Measurements from ENCODE around the gene DPEP1. TPM values are rescaled to one million over a fixed set of nuclear protein-coding genes. Genes with fewer than 3 reads are reported as not detected.
"Not testable (repeated sequence)": the region's sequence is repeated elsewhere in the genome, so short reads cannot be mapped to it uniquely, and the experiment has no call there.

DPEP1 gene
- total and polyA plus RNA-seq, 2 experiments from 2014 or later: not detected

GRCh38 chr16:89660146-89660545 lies 46.7 kb downstream of the DPEP1 start:
- no peak overlapping the region for H3K27ac ChIP-seq
- no peak overlapping the region for H3K4me3 ChIP-seq
- WGBS, 2 experiments (ENCODE audit: low coverage in 1 of 2, low lambda C conversion rate in 2 of 2, missing lambda C conversion rate in 2 of 2): 94 to 96% methylated on average over 7 of the region's 7 CpGs
- H4K20me1 ChIP-seq (ENCODE audit: insufficient read depth): no peaks in the 10 kb centered on the region
- H3K9ac ChIP-seq: no peak overlapping the region
- H3K79me2 ChIP-seq (ENCODE audit: insufficient read depth): peaks cover 52% of the 10 kb centered on the region
- no peaks in the 10 kb centered on the region for H3K36me3 ChIP-seq (ENCODE audit: low read depth)
- no peak overlapping the region for H2AFZ ChIP-seq
- TF ChIP-seq EZH2phosphoT487 (IDR thresholded peaks at IDR 0.05; ENCODE audit: insufficient read depth, low read depth): no peak
- TF ChIP-seq EZH2 (IDR thresholded peaks at IDR 0.05; ENCODE audit: insufficient read depth, poor library complexity, severe bottlenecking): no peak
- H3F3A ChIP-seq (ENCODE audit: insufficient read depth): no peaks in the 10 kb centered on the region
- in situ Hi-C loops (cut with MboI): no loop called here
- no peak for DNase-seq
- H3K4me1 ChIP-seq (ENCODE audit: insufficient read depth): peaks cover 7% of the 10 kb centered on the region
- no peaks in the 10 kb centered on the region for H3K9me2 ChIP-seq (ENCODE audit: insufficient read depth)
- H3K4me2 ChIP-seq (ENCODE audit: unreplicated experiment): no peak overlapping the region
- H3K9me3 ChIP-seq (ENCODE audit: low read depth): no peaks in the 10 kb centered on the region
- no peaks in the 10 kb centered on the region for H3K27me3 ChIP-seq (replicated peaks; ENCODE audit: insufficient read depth)

- Histone ChIP-seq H3K27ac (no peak overlapping the region), H3K4me1 (ENCODE audit: insufficient read depth) (peaks cover 7% of the 10 kb centered on the region), H3K9me3 (ENCODE audit: low read depth) (no peaks in the 10 kb centered on the region), H3K36me3 (ENCODE audit: low read depth) (no peaks in the 10 kb centered on the region), H3K9ac (no peak overlapping the region), H3K79me2 (ENCODE audit: insufficient read depth) (peaks cover 42% of the 10 kb centered on the region), H3K4me2 (ENCODE audit: unreplicated experiment) (no peak overlapping the region), H3K27me3 (replicated peaks; ENCODE audit: insufficient read depth) (no peaks in the 10 kb centered on the region), H4K20me1 (ENCODE audit: insufficient read depth) (no peaks in the 10 kb centered on the region), H3K4me3 (no peak overlapping the region), H2AFZ (no peak overlapping the region), H3K9me2 (ENCODE audit: insufficient read depth) (no peaks in the 10 kb centered on the region), H3F3A (ENCODE audit: insufficient read depth) (no peaks in the 10 kb centered on the region)
- no peak for DNase-seq
- in situ Hi-C loops (cut with MboI): no loop called here
- 84 to 85% methylated on average over 9 of the region's 9 CpGs for WGBS, 2 experiments (ENCODE audit: low coverage in 1 of 2, low lambda C conversion rate in 2 of 2, missing lambda C conversion rate in 2 of 2)
- TF ChIP-seq EZH2 (IDR thresholded peaks at IDR 0.05; ENCODE audit: insufficient read depth, poor library complexity, severe bottlenecking) (no peak), EZH2phosphoT487 (IDR thresholded peaks at IDR 0.05; ENCODE audit: insufficient read depth, low read depth) (no peak)
Observed at GRCh38 chr16:89661215-89661614, 47.8 kb downstream of the DPEP1 start.

GRCh38 chr16:89664238-89664637 lies 50.8 kb downstream of the DPEP1 start:
- H4K20me1 ChIP-seq (ENCODE audit: insufficient read depth); in situ Hi-C loops (cut with MboI); H2AFZ ChIP-seq; H3K9me3 ChIP-seq (ENCODE audit: low read depth); H3F3A ChIP-seq (ENCODE audit: insufficient read depth); DNase-seq; H3K4me1 ChIP-seq (ENCODE audit: insufficient read depth); H3K36me3 ChIP-seq (ENCODE audit: low read depth); H3K27me3 ChIP-seq (replicated peaks; ENCODE audit: insufficient read depth); H3K27ac ChIP-seq; H3K4me2 ChIP-seq (ENCODE audit: unreplicated experiment); H3K4me3 ChIP-seq; H3K9me2 ChIP-seq (ENCODE audit: insufficient read depth); H3K9ac ChIP-seq: not testable (repeated sequence)
- H3K79me2 ChIP-seq (ENCODE audit: insufficient read depth): peaks cover 16% of the 10 kb centered on the region
- 55 to 56% methylated on average over 11 of the region's 11 CpGs for WGBS, 2 experiments (ENCODE audit: low coverage in 1 of 2, low lambda C conversion rate in 2 of 2, missing lambda C conversion rate in 2 of 2)

- H3K9ac ChIP-seq; H3F3A ChIP-seq (ENCODE audit: insufficient read depth); H3K4me2 ChIP-seq (ENCODE audit: unreplicated experiment); H3K4me1 ChIP-seq (ENCODE audit: insufficient read depth); H3K27ac ChIP-seq; H2AFZ ChIP-seq; H3K9me3 ChIP-seq (ENCODE audit: low read depth); H3K79me2 ChIP-seq (ENCODE audit: insufficient read depth); in situ Hi-C loops (cut with MboI); H3K36me3 ChIP-seq (ENCODE audit: low read depth); H3K27me3 ChIP-seq (replicated peaks; ENCODE audit: insufficient read depth); H3K4me3 ChIP-seq; H4K20me1 ChIP-seq (ENCODE audit: insufficient read depth); H3K9me2 ChIP-seq (ENCODE audit: insufficient read depth): not testable (repeated sequence)
- peak; percentile 60 for DNase-seq
- WGBS, 2 experiments (ENCODE audit: low coverage in 1 of 2, low lambda C conversion rate in 2 of 2, missing lambda C conversion rate in 2 of 2): 58 to 60% methylated on average over 7 of the region's 7 CpGs
Observed at GRCh38 chr16:89667000-89667399, 53.6 kb downstream of the DPEP1 start.

GRCh38 chr16:89667633-89668032 lies 54.2 kb downstream of the DPEP1 start:
- no peak for TF ChIP-seq EZH2phosphoT487 (IDR thresholded peaks at IDR 0.05; ENCODE audit: insufficient read depth, low read depth)
- no peak for TF ChIP-seq EZH2 (IDR thresholded peaks at IDR 0.05; ENCODE audit: insufficient read depth, poor library complexity, severe bottlenecking)
- in situ Hi-C loops (cut with MboI): no loop called here
- no peak overlapping the region for H3K4me3 ChIP-seq
- no peak for DNase-seq
- H3K36me3 ChIP-seq (ENCODE audit: low read depth): no peaks in the 10 kb centered on the region
- H4K20me1 ChIP-seq (ENCODE audit: insufficient read depth): no peaks in the 10 kb centered on the region
- no peak overlapping the region for H3K9ac ChIP-seq
- peaks cover 9% of the 10 kb centered on the region; the same call in 1 of the 2 replicates for H3F3A ChIP-seq (ENCODE audit: insufficient read depth)
- H3K9me3 ChIP-seq (ENCODE audit: low read depth): no peaks in the 10 kb centered on the region
- WGBS, 2 experiments (ENCODE audit: low coverage in 1 of 2, low lambda C conversion rate in 2 of 2, missing lambda C conversion rate in 2 of 2): 78 to 83% methylated on average over 9 of the region's 9 CpGs
- H3K27ac ChIP-seq: no peak overlapping the region
- H3K9me2 ChIP-seq (ENCODE audit: insufficient read depth): no peaks in the 10 kb centered on the region
- H2AFZ ChIP-seq: no peak overlapping the region
- no peaks in the 10 kb centered on the region for H3K27me3 ChIP-seq (replicated peaks; ENCODE audit: insufficient read depth)
- H3K4me2 ChIP-seq (ENCODE audit: unreplicated experiment): no peak overlapping the region
- H3K4me1 ChIP-seq (ENCODE audit: insufficient read depth): no peaks in the 10 kb centered on the region; the same call in 1 of the 2 replicates
- no peaks in the 10 kb centered on the region for H3K79me2 ChIP-seq (ENCODE audit: insufficient read depth)
